GM19438 (cell line): ENCODE results near the gene RIT1.
"Not testable (repeated sequence)": the region's sequence is repeated elsewhere in the genome, so short reads cannot be mapped to it uniquely, and the experiment has no call there.

Source experiments
- ATAC-seq: cut with Tn5 transposase; IDR thresholded peaks from one replicate; pipeline ENCODE4 v1.9.1; 2021; ENCODE audit warnings: low read depth; ENCODE audit not compliant: unreplicated experiment

The RIT1 gene

GRCh38 chr1:155934097-155934935, 23.2 kb upstream of the RIT1 start, which contains the start of gene KHDC4:
TSS of gene KHDC4 (minus strand) at chr1:155934413. CDS start at chr1:155934373, 40 bp downstream.
- ATAC-seq: peak; percentile 94

DNA sequence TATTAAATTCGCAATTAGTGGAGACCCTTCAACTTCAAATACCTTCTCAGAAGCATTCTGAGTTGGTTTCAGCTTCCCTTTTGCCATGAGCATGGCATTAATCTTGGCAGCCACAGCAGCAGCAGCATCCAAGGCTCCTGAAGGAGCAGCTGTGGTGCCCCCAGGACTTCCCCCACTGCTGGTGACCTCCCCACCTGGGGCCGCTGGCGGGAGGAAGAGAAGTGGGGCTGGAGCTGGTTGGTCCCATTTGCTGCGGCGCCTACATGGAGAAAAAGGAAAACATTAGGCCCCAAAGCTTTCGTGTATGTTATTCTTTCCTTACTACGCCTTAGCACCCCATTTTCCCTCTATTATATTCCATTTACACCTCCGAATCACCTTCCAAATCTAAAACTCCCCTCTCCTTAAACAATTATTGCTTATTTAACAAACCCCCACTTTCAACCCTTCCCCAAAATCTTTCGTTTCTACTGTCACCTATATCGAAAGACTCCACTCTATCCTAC, 22.5 kb upstream of the RIT1 start:
- ATAC-seq: no peak

DNA sequence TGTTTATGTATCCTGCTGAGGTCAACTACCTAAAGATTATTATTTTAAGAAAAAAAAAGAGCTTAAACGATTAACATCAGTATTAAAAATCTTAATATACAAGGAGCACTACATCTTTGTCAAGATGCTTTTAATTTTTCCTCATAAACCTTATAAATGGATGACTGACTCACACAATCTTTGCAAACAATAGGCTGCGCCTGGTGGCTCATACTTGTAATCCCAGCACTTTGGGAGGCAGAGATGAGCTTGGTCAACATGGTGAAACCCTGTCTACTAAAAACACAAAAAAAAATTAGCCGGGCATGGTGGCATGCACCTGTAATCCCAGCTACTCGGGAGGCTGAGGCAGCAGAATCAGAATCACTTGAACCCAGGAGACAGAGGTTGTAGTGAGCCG, 21.3 kb upstream of the RIT1 start:
- no peak for ATAC-seq

- no peak for ATAC-seq
These were observed 20.9 kb upstream of the RIT1 start for GRCh38 chr1:155932081-155932480.

- ATAC-seq: no peak
These were observed 20.3 kb upstream of the RIT1 start for GRCh38 chr1:155931332-155932038.

- not testable (repeated sequence) for ATAC-seq
These were observed 19.6 kb upstream of the RIT1 start for GRCh38 chr1:155930725-155931124.

DNA sequence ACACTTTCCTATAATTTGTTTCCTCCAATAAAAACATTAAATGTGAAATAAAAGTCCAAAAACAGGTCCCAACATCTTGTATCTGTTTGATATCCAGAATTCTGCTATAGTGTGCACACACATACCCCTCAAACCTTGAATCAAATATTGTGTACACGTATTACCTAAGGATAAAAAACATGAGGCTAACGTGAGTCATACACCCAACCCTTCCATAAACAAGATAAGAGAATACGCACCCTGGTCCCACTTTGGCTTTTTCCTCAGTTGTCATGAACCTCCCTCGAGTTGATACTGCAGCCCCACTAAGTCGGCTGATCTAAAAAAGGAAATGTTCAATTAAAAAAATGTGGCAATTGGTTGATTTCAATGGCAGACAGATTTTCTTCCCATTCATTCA, 17.9 kb upstream of the RIT1 start:
- ATAC-seq: no peak

GRCh38 chr1:155925506-155925905, 14.4 kb upstream of the RIT1 start:
- no peak for ATAC-seq

- ATAC-seq: no peak
These were observed 9.6 kb upstream of the RIT1 start for GRCh38 chr1:155920717-155921116.

GRCh38 chr1:155919801-155920200, 8.7 kb upstream of the RIT1 start:
- ATAC-seq: no peak

DNA sequence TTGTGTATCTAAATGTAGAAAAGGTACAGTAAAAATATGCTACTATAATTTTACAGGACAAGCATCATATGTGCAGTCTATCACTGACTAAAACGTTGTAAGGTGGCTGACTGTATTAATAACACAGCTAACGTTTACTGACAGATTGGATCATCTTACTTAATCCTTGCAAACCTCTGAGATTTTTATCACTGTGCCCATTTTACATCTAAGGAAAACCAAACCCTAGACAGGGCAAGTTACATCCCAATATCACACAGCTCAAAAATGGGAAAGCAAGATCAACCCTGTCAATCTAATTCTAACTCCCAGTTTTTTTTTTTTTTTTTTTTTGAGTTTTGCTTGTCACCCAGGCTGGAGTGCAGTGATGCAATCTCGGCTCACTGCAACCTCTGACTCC, 7.5 kb upstream of the RIT1 start:
- ATAC-seq: no peak

DNA sequence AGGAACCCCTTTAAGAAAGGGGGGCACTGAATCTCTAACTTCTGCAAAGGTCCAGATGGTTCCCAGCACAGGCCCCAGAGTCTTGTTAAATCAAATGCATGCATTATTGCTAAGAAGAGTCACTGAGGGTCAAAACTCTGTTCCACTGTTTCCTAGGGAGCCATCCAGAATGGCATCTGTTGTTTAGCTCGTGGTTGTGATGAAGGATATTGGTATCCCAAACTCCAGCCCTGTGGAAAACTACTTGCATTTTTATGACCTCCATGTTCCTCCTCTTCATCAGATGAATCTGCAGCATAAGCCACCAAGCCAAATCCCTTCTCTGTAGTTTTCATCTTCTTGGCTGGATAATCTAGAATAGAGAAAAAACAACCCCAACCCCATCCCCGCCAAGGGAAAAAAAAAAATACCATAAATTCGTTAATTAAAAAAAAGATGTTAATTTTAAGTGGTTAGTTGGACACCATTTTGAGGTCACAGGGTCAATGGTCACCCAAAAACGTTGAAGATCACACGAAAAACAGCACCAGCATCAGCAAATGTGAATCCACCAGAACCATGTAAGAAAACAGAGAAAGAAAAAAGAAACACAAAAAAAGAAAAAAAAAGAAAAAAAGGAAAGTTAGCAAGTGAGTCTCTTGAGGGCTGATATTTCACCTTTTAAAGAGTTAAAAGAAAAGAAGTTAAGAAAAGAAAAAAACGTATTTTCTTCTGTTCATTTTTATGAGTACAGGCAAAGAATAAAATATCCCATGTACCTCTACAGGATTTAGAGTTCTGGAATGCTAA, 3.0 kb upstream of the RIT1 start:
- no peak for ATAC-seq

DNA sequence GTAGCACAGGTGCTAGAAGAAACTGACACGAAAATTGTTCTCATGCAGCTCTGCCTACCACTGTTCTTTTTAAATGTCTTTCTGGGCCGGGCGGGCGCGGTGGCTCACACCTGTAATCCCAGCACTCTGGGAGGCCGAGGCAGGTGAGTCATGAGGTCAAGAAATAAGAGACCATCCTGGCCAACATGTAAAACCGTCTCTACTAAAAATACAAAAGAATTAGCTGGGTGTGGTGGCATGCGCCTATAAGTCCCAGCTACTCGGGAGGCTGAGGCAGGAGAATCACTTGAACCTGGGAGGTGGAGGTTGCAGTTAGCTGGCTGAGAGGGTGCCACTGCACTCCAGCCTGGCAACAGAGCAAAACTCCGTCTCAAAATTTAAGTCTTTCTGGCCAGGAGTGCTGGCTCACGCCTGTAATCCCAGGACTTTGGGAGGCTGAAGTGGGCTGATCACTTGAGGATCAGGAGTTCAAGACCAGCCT, 947 bp upstream of the RIT1 start:
- ATAC-seq: no peak

GRCh38 chr1:155910621-155911121, 478 bp downstream of the RIT1 start:
- ATAC-seq: no peak

- ATAC-seq: no peak
These were observed 1.3 kb downstream of the RIT1 start for GRCh38 chr1:155909894-155910293.

DNA sequence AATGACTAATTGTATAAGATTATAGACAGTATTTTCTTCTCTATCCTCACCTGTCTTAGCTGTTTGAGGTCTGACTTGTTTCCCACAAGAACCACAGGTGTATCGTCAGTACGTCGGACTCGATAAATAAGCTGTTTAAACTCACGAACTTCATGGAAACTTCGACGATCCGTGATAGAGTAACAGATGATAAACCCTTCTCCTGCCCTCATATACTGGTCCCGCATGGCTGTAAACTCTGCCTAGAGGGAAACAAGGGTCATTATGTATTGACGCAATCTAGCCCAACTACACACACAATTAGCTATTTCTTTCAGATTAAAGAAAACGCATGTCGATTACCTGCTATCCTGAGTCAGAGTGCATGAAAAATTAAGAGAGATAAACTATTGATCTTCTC, 6.9 kb downstream of the RIT1 start:
- ATAC-seq: no peak

DNA sequence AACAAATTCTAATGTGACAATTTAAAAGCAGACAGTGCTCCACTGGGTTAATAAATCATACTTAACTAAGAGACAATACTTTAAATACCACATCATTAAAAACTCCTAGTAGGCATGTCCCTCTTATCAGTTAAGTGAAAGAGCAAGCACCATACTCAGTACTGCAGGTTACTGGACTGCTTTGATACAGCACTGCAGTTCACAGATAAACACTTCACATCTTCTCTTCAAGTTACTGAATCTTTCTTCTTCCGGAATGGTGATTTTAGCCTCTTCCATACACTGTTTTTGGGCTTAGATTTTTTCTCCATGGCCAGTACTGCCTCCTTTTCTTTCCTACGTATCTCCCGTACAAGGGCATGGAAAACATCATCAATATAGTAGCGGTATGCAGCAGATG, 11.0 kb downstream of the RIT1 start:
- no peak for ATAC-seq

- no peak for ATAC-seq
These were observed 11.5 kb downstream of the RIT1 start for GRCh38 chr1:155899683-155900082.

DNA sequence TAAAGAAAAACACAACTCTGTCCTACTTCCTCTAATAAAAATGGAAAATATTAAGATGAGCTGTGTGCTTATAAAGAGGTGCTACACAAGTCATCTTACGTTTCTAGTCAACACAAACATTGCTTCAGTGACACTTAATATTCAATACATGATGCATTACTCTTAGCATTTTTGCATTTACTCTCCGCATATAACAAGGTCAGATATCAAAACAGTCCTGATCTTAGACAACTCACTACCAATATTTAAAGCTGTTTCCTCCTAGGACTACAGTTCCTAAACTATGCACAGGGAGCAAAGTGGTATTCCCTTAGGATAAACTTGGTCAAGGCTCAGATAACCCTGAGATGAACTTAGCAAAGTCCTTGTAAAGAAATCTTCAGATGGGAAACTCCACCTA, 12.3 kb downstream of the RIT1 start:
- ATAC-seq: no peak

DNA sequence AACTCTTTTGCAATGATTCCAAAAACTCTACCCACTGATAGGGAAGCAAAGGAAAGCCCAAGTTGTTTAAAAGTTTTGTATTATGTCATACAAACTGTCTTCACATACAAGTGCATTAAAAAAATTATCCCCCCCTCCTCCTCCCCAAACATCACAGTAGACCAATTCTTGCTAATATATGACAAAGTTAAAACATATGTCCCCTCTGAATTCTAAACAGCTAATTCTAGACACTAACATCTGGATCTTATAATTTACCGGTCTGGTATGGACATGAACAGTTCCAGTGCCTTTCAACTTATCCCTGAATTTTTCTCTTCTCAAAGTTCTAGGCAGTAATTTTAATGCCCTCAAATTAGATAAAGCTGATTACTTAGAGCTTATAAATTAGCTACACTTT, 13.4 kb downstream of the RIT1 start:
- no peak for ATAC-seq

DNA sequence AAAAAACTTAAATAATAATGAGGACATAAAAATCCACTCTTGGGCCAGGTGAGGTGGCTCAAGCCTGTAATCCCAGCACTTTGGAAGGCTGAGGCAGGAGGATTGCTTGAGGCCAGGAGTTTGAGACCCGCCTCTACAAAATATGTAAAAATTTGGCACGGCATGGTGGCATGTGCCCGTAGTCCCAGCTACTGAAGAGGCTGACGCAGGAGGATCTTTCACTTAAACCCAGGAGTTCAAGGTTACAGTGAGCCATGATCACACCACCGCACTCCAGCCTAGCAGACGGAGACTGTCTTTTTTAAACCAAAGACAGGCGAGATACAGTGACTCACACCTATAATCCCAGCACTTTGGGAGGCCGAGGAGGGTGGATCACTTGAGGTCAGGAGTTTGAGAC, 14.7 kb downstream of the RIT1 start:
- not testable (repeated sequence) for ATAC-seq
